K562 (cell line): ENCODE results near the gene HOXC10. TPM values are rescaled to one million over a fixed set of nuclear protein-coding genes. Genes with fewer than 3 reads are reported as not detected.

Experiments used
- ARNT ChIP-seq, 2 experiments: fragments of 450-650 bp; IDR thresholded peaks; 2 replicates each; pipeline ENCODE4 v1.6.1; 2016; ENCODE audit warnings: mild to moderate bottlenecking in 1 of 2
- CHCHD3 ChIP-seq: fragments of 250-450 bp; sonication (Bioruptor Pico); IDR thresholded peaks from 2 replicates; pipeline ENCODE4 v2.1.2; 2022; ENCODE audit warnings: mild to moderate bottlenecking
- CTCF ChIP-seq, 3 experiments: IDR thresholded peaks in 2 of 3; conservative IDR thresholded peaks in 1 of 3; 2 replicates each; pipeline ENCODE4 v1.5.1; 2011 to 2012; ENCODE audit warnings: low read length in 3 of 3, mild to moderate bottlenecking in 3 of 3, control low read depth in 2 of 3, improper control_type of control experiment in 1 of 3, inconsistent platforms in 1 of 3, low read depth in 1 of 3, mixed read lengths in 1 of 3, moderate library complexity in 1 of 3; ENCODE audit not compliant: insufficient read depth in 2 of 3
- CTCFL ChIP-seq: IDR thresholded peaks from 2 replicates; pipeline ENCODE4 v1.6.1; 2011; ENCODE audit warnings: borderline replicate concordance, low read depth, mild to moderate bottlenecking, moderate library complexity, low read length; ENCODE audit not compliant: insufficient read depth, poor library complexity, severe bottlenecking
- NFIC ChIP-seq: fragments of 450-650 bp; IDR thresholded peaks from 2 replicates; pipeline ENCODE4 v1.6.1; 2017; ENCODE audit warnings: mild to moderate bottlenecking, inconsistent platforms
- POU5F1 ChIP-seq: fragments of 150-350 bp; IDR thresholded peaks from 2 replicates; pipeline ENCODE4 v1.6.1; 2014; ENCODE audit warnings: borderline replicate concordance, low read length, low read depth, mild to moderate bottlenecking; ENCODE audit not compliant: partially characterized antibody
- REST ChIP-seq, 2 experiments: fragments of 450-650 bp; formaldehyde crosslinking in 1 of 2; IDR thresholded peaks; 2 replicates each; pipeline versions ENCODE4 v1.4.0 to v1.6.1; 2014 to 2020; ENCODE audit warnings: mild to moderate bottlenecking in 2 of 2, borderline replicate concordance in 1 of 2, low read depth in 1 of 2
- SMARCE1 ChIP-seq: fragments of 450-650 bp; IDR thresholded peaks from 2 replicates; pipeline ENCODE4 v1.7.1; 2016; ENCODE audit warnings: mild to moderate bottlenecking
- ZNF449 ChIP-seq: fragments of 250-450 bp; sonication (Bioruptor Pico); IDR thresholded peaks from 2 replicates; pipeline ENCODE4 v1.8.0; 2022; ENCODE audit warnings: moderate library complexity, mild to moderate bottlenecking, inconsistent platforms
- ZNF785 ChIP-seq: fragments of 250-450 bp; sonication (Bioruptor Pico); IDR thresholded peaks from 2 replicates; pipeline ENCODE4 v1.4.0; 2020; ENCODE audit warnings: mild to moderate bottlenecking
- ZNF79 ChIP-seq: fragments of 250-450 bp; sonication (Bioruptor Pico); IDR thresholded peaks from 2 replicates; pipeline ENCODE4 v1.4.0; 2020; ENCODE audit warnings: low read depth, mild to moderate bottlenecking, moderate library complexity
- polyA plus RNA-seq, 8 experiments: library from polyadenylated mRNA; depleted of rRNA in 4 of 8; stranded (reverse) in 5 of 8; unstranded in 3 of 8; fragments of >200 nt; fragmentation: Nextera tagmentation in 2 of 8; fragmentation: Illumina TruSeq in 1 of 8; extraction: Ambion mirVana in 2 of 8; extraction: Trizol in 1 of 8; gene quantifications; 2 replicates each; pipeline versions ENCODE4 v1.2.1 to v1.2.3, GENCODE V29; 2011 to 2014; ENCODE audit warnings: inconsistent platforms in 1 of 8, missing spikeins in 1 of 8
- total RNA-seq, 7 experiments: library from RNA; depleted of rRNA in 6 of 7; stranded (reverse); fragments of >200 nt in 6 of 7; fragmentation: Illumina TruSeq in 2 of 7; extraction: Trizol in 2 of 7; gene quantifications; 2 replicates each; pipeline versions ENCODE4 v1.2.1 to v1.2.3, GENCODE V29; 2011 to 2021; ENCODE audit warnings: low replicate concordance in 1 of 7

The HOXC10 gene
- total and polyA plus RNA-seq, 9 of the 15 experiments (the other 6 are each of a cell fraction or from before 2014, with no cell fraction given) = 0.13 to 0.77 (median 0.35) TPM; not detected in 2

- peak; percentile 95 to 96 (median 95) for TF ChIP-seq CTCF (IDR thresholded peaks at IDR 0.05 in 2 of 3, conservative IDR thresholded peaks at IDR 0.05 in 1 of 3; ENCODE audit: insufficient read depth in 2 of 3, low read depth in 1 of 3, low read length in 3 of 3)
- no peak for TF ChIP-seq CTCFL
- no peak for TF ChIP-seq ZNF785 (CRISPR knock-in tag)
- TF ChIP-seq ZNF449 (CRISPR knock-in tag) = no peak
- no peak for TF ChIP-seq CHCHD3 (CRISPR knock-in tag)
- TF ChIP-seq SMARCE1 = 0 out of 2 replicates have a peak, but pooled peaks have one; percentile 27
- no peak for TF ChIP-seq ZNF79
- TF ChIP-seq ARNT (IDR thresholded peaks at IDR 0.05) = peak; percentile 46 to 83; a peak in 2 of 4 replicates
- no peak for TF ChIP-seq POU5F1
- no peak for TF ChIP-seq NFIC
- peak; percentile 92 for TF ChIP-seq REST (IDR thresholded peaks at IDR 0.05; ENCODE audit: borderline replicate concordance)
- no peak for TF ChIP-seq REST (CRISPR knock-in tag; IDR thresholded peaks at IDR 0.05; ENCODE audit: low read depth)
These were observed 47.7 kb downstream of the HOXC10 start, which contains the start of gene HOXC5 (continued) for GRCh38 chr12:54032627-54033100.
